Sciatic nerve (tissue), 2 donors: ENCODE measurements around the gene ARL9. TPM values are rescaled to one million over a fixed set of nuclear protein-coding genes. Genes with fewer than 3 reads are reported as not detected.

Source experiments
- ATAC-seq: fragments of 200-7000 bp; cut with Tn5 transposase; one replicate; pipeline ENCODE4 v1.9.1; 2020; ENCODE audit warnings: mild to moderate bottlenecking, moderate library complexity
- DNase-seq: peaks from one replicate; pipeline ENCODE4 v3.0.0-alpha.2; 2020; ENCODE audit warnings: low spot score
- intact Hi-C: fragments of 100-400 bp; cut with DNase I; formaldehyde crosslinking; loops from one replicate; pipeline ENCODE4 v1.14.2; 2022
- total RNA-seq: library from RNA; stranded (reverse); fragmentation: NEBNext Ultra II Directional; extraction: Animal tissue kit (Norgen Biotek cat#: 25700); gene quantifications from one replicate; pipeline ENCODE4 v1.2.1, GENCODE V29; 2021
- donor health status: DM: no; HTN: no; CAD: no.
- donor health status: DM: no; HTN: no; CAD: no.

ARL9 gene
- total RNA-seq, 1 donor from 2014 or later, result not detected

- intact Hi-C loops, result no loop called here
- DNase-seq (peak; percentile 92), ATAC-seq (peak; percentile 98)
Measured at GRCh38 chr4:56530269-56531148, 24.9 kb downstream of the ARL9 start.

- ATAC-seq, result no peak
- intact Hi-C loops, result no loop called here
- DNase-seq, result no peak
Measured at GRCh38 chr4:56531149-56531770, 25.7 kb downstream of the ARL9 start.

GRCh38 chr4:56531823-56532222 is 26.2 kb downstream of the ARL9 start:
- intact Hi-C loops, result no loop called here
- DNase-seq (no peak), ATAC-seq (no peak)

- ATAC-seq, result no peak
- no peak for DNase-seq
- intact Hi-C loops, result no loop called here
Measured at GRCh38 chr4:56532239-56532638, 26.6 kb downstream of the ARL9 start.

GRCh38 chr4:56535915-56536314 is 30.3 kb downstream of the ARL9 start:
- ATAC-seq, result no peak
- DNase-seq, result no peak
- intact Hi-C loops, result no loop called here

GRCh38 chr4:56537147-56537546 is 31.6 kb downstream of the ARL9 start:
- DNase-seq, result no peak
- intact Hi-C loops, result no loop called here
- ATAC-seq, result no peak

GRCh38 chr4:56540826-56541225 is 35.2 kb downstream of the ARL9 start:
- DNase-seq (no peak), ATAC-seq (no peak)
- intact Hi-C loops, result no loop called here

GRCh38 chr4:56544573-56545131 is 39.1 kb downstream of the ARL9 start:
- intact Hi-C loops, result no loop called here
- ATAC-seq (peak; percentile 98), DNase-seq (peak; percentile 92)

- no peak for ATAC-seq
- intact Hi-C loops, result loop anchor here (1.0 kb wide), 1 partner anchor 32 kb away; no protein-coding TSS in a partner anchor
- DNase-seq, result no peak
Measured at GRCh38 chr4:56550642-56551041, 45.1 kb downstream of the ARL9 start.

- intact Hi-C loops, result loop anchor here (1.0 kb wide), 1 partner anchor 33 kb away; no protein-coding TSS in a partner anchor
- no peak for DNase-seq
- no peak for ATAC-seq
Measured at GRCh38 chr4:56551516-56551915, 45.9 kb downstream of the ARL9 start.

- intact Hi-C loops, result no loop called here
- ATAC-seq (no peak), DNase-seq (no peak)
Measured at GRCh38 chr4:56552273-56552672, 46.7 kb downstream of the ARL9 start.

- ATAC-seq, result no peak
Measured at GRCh38 chr4:56570041-56570440, 64.5 kb downstream of the ARL9 start.

More at GRCh38 chr4:56570041-56570440, 64.5 kb downstream of the ARL9 start:
- DNase-seq, result no peak
- intact Hi-C loops, result no loop called here

Other genes with a start within 250 kb of the ARL9 start
- 16.2 TPM for gene AASDH, start 118.3 kb upstream of the ARL9 start, total RNA-seq
- gene PPAT, start 70.2 kb upstream of the ARL9 start, total RNA-seq, result 8.6 TPM
- gene PAICS, start 69.5 kb upstream of the ARL9 start, total RNA-seq, result 28.7 TPM
- gene SRP72, start 38.2 kb upstream of the ARL9 start, total RNA-seq, result 89.9 TPM
- gene HOPX, start 175.5 kb downstream of the ARL9 start, total RNA-seq, result 1.5 TPM